GM08714 (cell line): ENCODE measurements around the gene CEP70.
"Not testable (repeated sequence)": the region's sequence is repeated elsewhere in the genome, so short reads cannot be mapped to it uniquely, and the experiment has no call there.

Source experiments
- H3K4me3 ChIP-seq: fragments of 200-500 bp; sonication (Bioruptor generic); 2 replicates; pipeline ENCODE4 v1.5.1; 2014; ENCODE audit warnings: mild to moderate bottlenecking, low read length, inconsistent platforms
- ZNF274 ChIP-seq: IDR thresholded peaks from 2 replicates; pipeline ENCODE4 v1.6.1; 2012; ENCODE audit warnings: mild to moderate bottlenecking, low read depth, low read length

CEP70 gene

DNA sequence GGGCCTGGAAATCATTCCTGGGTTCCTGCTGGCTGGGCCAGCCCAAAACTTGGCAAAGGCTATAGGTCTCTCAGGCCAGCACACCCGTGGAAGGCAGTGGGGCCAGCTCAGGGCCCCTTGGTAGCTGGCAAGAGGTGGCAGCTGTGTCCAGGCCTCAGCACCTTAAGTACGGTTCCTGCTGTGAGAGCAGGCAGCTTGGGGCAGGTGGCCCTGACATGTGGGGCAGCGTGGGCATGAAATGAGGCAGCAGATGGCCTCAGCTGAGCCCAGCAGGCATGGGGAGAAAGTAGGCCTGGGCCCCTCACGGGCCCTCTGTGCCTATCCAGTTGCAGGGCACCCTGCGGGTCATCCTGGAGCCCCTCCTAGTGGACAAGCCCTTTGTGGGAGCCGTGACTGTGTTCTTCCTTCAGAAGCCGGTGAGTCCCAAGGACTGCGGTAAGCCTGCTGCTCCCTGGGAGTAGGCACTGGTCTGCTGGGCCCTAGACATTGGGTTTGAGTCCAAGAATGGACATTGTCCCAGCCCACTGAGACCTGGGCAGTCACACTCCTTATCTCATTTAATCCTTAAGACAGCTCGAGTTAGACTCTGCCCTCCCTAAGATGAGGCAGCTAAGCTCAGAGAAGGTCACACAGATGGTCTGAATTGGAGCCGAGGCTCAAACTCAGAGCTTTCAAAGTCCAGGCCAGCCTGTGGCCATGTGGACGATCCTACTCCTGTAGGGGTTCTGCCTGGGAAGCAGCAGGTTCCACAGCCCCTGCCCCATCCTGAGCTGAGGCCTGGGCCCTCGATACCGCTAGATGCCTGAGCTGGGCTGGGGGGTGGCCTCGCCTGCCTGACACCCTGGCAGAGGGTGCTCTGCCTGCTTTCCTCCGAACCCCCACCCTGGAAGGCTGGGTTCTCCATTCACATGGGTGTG is 134.2 kb downstream of the CEP70 start:
- H3K4me3 ChIP-seq = no peak overlapping the region
- no peak for TF ChIP-seq ZNF274

DNA sequence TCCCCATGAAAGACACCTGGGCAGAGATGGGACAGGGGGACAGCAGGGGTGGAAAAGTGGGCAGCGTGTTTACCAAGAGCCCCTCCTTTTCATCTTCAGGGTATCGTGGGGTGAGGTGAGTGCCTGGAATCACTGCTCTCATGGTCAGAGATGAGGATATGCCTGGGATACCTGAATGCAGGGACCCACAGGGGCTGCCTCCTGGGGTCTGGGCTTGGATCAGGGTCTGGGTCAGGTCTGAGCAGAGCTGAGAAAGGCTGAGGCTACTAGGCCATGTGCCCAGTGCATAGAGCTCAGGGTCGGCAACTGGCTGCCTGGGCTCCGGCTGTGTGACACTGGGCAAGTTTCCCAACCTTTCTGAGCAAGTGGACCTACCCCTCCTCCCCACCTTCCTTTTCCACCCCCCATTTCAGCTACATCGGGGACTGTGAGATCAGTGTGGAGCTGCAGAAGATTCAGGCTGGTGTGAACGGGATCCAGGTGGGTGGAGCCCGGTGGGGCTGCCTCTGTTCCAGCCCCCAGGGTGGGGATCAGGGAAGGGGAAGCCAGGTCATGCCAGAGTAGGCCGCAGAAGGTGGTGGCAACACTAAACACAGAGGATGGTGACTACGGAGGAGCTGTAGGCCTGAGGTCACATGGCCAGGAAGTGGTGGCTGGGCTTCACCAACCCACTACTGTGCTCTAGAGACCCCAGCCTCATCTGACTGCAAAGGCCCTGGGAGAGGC is 135.1 kb downstream of the CEP70 start:
- H3K4me3 ChIP-seq = no peak overlapping the region
- no peak for TF ChIP-seq ZNF274

DNA sequence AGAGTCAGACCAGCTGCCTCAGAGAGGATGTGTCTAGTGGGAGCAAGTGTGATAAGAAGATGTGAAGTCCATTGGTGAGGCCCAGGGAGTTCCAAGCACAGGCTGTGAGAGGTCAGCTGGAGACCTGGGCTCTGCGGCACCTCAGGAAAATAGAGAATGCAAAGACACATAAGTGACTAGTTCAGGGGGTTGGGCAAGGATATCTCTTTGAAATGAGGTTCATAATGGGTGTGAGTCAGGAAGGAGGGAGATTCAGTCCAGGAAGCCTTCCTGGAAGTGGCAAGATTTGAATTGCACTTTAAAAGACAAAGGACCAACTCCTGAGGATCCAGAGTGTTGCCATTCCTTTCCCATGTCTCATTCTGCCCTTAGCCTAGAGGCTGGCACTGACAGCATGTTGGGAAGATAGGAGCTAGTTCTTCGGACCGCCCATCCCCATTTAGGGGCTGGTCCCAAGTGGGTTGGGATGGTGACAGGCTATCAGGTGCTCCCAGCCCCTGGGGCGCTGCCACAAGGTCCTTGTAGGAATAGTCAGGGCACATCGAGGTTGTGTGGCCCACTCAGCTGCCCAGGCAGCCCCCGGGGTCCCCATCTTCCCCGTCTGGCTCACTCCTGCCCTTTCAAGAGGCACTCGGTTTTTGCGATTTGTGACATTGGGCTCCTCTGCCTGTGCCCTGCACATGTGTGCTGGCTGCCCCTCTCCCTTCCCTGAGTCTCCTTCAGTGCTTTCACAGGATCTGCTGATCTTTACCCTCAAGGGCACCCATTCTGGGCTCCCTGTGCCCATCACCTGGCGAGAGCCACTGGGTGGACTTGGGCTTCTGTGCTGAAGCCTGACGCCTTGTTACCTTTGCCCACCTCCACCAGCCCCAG is 136.0 kb downstream of the CEP70 start:
- no peak for TF ChIP-seq ZNF274
- H3K4me3 ChIP-seq = no peak overlapping the region

DNA sequence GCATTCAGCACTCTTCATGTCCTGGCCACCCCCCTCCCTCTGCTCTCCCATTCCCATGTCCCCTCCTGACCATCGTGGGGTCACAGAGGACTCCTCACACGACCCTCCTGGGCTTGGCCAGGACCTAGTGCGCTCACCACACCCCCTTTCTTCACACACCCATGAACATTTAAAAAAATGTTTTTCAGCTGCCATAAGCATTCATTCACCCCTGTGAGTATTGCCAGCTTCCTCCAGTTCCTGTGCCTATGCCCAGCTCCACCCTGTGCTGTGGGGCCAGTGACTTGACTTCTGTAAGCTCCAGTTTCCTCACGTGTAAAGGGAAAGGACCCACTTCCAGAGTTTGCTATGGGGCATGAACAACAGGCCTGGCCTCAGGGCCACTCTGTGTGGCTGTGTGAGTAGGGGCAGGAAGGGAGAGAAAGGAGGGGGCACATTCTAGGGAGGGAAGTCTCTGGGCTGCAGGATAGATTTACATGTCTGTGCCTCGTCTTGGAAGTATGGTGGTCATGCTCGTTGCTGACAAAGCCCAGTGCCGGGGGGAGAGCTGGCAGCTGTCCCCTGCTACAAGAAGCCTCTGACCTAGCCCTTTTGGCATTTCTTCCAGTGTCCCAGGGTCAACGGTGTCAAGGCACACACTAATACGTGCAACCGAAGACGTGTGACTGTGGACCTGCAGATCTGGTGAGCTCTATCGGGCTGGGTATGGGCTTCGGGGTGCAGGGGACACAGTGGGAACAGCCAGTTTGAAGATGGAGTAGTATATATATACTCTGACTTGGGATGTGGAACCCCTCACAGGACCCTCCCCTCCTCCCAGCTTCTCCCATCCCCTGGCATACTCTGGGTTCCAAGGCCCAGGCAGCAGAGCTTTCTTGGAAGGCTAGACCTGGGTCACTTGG is 136.8 kb downstream of the CEP70 start:
- TF ChIP-seq ZNF274 = no peak
- H3K4me3 ChIP-seq = no peak overlapping the region

DNA sequence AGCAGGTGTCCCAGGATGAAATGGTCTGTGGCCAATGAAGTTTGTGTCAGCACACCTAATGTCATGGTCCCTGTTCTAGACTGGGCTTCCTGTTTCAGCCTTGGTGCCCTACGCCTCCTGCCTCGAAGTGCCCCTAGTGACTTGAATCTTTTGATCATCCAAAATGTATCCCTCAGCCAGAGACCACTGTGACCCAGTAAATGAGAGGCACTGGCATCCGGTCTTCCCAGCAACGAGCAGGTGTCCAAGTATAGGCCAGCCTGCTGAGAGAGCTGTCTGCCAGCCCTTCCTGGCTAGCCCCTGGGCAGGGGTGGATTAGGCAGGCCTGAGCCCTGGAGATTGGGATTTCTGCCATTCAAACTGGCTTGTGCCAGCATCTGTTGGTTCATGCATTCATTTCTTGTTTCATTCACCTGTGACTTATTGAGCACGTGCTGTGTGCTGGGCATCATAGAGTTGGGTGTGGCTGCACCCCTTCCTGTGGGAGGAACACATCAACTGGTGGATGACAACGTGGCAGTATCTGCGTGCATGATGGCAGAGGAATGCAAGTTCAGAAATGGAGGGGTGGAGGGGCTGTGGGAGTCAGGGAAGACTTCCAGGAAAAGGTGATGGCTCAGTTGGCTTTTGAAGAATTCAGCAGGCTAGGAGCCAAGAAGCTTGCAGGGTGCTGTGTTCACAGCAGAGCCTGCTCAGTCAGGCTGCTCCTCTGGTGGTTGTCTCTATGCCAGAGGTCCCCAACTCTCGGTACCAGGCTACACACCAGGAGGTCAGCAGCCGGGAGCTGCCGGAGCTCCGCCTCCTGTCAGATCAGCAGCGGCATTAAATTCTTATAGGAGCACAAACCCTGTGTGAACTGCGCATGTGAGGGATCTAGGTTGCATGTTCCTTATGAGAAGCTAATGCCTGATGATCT is 138.0 kb downstream of the CEP70 start:
- no peak overlapping the region for H3K4me3 ChIP-seq
- TF ChIP-seq ZNF274 = no peak

DNA sequence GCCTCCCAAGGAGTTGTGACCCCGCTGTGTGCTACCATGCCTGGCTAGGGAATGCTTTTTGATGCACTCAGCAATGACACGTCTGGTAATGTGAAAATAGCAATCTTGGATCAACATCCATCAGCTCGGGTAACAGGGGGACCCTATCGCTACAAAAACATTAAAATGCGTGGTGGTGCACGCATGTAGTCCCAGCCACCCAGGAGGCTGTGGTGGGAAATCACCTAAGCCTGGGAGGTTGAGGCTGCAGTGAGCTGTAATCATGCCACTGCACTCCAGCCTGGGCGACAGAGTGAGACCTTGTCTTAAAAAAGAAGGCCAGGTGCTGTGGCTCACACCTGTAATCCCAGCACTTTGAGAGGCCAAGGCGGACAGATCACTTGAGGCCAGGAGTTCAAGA is 140.1 kb downstream of the CEP70 start:
- not testable (repeated sequence) for H3K4me3 ChIP-seq

DNA sequence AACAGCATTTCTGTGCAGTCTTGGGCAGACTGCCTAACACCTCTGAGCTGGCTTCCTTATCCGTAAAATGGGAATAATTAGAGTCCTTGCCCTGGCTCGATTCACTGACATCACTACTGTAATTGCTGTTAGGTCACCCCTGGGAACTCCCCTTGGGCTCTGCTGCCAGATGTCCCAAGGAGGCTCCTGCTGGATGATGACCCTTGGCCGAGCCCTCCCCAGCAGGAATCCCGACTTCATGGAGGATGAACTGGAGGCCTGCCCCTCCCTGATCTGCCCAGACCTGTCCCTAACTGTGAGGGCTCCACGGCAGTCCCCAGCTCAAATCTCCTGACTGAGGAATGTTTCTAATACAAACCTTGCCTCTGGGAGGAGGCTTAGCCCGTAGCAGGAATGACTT is 141.6 kb downstream of the CEP70 start:
- TF ChIP-seq ZNF274 = no peak
- H3K4me3 ChIP-seq = no peak overlapping the region

DNA sequence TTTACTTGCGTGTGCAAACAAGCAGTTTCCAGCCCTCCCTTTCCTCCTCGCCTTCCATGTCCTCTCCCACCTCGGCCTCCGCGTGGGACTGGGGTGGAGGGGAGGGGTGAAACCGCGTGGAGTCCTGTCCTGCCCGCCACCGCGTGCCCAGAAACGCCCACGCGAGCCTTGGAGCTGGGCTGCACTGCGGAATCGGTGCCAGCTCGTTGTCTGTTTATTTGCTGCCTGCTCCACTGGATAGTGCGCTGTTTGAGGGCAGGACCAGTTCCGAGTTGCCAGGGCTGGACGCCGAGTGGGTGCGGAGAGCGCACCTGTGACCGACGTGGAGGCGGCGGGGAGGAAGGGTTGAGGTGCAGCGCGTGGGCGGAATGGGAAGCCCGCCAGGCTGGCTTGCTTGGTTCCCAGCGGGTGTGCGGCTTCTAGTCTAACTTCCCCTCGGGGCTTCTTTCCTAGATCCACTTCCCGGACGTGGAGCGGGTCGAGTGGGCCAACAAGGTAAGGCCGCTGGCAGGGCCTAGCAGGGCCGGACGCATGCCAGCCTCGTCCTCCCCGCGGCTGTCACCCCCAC is 142.4 kb downstream of the CEP70 start:
- H3K4me3 ChIP-seq = no peak overlapping the region
- TF ChIP-seq ZNF274 = no peak

DNA sequence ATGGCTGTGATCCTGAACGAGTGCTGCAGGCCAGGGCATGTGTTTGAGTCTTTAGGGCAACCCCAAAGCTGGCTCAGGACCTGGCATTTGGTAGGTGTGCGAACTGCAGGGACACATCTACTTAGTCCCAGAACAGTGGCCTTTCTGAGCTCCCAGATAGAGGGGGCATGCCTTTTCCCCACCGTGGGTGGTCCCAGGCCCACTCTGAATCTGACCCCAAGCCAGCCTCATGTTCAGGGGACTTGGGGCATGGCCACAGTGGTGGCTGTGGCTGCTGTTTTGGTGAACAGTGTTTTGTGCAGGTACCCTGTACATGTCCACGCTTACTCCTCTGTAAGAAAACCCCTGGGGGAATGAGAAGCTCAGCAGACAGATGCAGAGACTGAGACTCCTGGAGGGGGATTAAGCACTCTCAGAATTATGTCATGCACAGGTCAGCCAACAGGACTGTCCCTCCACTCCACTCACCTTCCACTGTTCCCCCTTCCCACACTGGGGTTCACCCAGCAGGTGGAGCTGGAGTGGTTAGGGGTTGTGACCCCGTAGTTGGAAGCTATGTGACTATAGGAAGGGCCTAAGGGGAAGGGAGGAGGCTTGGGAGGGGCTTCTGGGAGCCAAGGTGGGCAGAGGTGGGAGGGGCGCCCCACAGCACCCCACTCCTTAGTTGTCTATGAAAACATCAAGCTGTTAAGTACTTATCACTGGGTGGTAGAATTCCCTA is 143.2 kb downstream of the CEP70 start:
- H3K4me3 ChIP-seq = no peak overlapping the region
- TF ChIP-seq ZNF274 = no peak

DNA sequence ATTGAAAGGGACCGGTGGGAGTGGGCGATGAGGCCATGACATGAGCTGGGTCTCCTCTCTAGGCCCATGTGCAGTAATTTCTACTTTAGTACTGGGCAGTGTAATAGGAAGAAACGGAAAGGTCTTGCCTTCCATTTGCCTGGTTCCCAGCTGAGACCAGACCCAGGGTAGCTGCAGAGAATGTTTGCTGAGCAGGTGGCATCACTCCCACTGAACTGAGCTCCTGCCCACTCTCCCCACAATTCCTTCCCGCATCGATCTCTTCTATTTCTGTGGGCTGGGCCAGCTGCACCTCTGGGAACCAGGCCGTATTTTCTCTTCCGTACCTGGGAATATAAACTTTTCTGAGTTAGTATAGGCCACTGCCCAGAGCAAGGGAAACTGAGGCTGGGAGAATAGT is 143.9 kb downstream of the CEP70 start:
- H3K4me3 ChIP-seq = no peak overlapping the region
- TF ChIP-seq ZNF274 = no peak

DNA sequence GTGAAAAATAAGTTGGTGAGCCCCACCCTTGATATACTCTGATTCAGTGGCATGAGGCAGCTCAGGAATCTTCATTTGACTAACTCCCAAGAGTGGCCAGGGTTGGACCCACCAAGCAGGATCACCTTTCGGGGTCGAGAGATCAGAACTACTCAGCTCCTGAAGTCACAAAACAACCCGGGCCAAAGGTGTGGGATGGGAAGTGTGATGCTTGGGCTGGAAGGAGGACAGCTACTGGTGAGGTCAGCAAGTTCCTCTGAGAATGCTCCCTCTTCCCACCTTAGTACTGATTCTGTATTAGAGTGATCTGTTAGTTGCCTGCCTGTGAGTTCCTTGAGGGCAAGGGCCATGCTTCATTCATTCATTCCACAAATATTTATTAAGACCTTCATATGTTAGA is 144.6 kb downstream of the CEP70 start:
- TF ChIP-seq ZNF274 = no peak
- H3K4me3 ChIP-seq = no peak overlapping the region

DNA sequence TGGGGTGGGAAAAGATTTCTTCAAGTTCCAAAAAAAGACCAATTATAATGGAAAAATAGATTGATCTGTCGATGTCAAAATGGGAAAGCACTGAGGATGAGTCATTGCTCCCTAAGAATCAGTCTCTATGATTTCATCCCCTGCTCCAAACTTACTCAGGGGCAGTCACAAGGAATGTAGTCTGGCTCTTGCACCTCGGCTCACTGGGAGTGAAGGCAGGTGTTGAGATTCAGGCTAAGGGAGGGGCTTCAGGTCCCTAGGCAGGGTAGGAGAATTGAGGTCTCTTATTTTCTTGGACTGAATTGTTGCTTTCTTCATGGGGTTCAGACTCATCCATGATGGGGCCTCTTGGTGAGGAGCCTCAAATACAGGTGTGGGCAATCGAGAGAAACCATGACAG is 145.4 kb downstream of the CEP70 start:
- no peak overlapping the region for H3K4me3 ChIP-seq
- no peak for TF ChIP-seq ZNF274
